NOMO-1 (cell line): ENCODE measurements around the gene NUDCD3.

Source experiments
- DNase-seq, 2 experiments: peaks; one replicate each; lab custom pipeline; 2025; ENCODE audit not compliant: unreplicated experiment in 2 of 2; lab: John Stamatoyannopoulos, UW

The NUDCD3 gene

GRCh38 chr7:44490351-44491200 lies at the start of gene NUDCD3:
TSS of gene NUDCD3 (minus strand) at chr7:44490658. CDS start at chr7:44490600, 58 bp downstream.
- peak; percentile 80 to 81 for DNase-seq

DNA sequence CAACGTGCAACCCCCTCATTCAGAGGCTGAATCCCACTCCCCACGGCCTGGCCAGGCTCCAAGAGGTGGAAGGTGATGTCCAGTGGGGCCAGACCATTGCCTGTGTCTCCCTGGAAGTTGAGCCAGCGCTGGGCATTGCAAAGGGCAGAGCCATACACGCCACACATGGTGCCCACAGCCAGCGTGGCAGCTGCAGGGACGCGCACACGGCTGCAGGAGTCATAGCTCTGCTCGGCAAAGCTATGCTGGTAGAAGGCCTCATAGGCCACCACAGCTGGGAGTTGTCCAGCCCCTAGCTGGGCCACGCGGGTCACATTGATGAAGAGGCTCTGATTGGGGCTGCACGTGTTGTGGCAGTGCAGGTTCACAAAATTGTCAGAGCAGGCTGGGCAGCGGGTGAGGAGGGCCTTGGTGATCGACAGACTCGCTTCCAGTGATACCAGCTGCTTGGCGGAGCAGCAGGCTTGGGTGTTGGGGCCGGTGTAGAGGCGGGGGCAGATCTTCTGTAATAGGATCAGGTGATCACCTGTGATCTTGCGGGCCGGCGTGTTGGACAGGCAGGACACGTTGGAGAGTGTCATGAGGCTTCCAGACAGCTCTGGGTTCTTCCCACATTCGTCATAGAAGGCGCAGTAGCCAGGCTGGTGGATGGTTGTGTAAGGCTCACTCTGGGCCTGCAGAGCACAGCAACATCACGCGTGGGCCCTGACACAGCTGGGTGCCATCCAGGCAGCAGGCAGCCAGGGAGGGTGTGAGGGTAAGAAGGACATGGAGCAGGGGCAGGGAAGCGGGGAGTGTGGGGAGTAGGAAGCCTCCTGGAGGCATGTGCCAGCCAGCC lies 49.4 kb upstream of the NUDCD3 start:
- DNase-seq: no peak

DNA sequence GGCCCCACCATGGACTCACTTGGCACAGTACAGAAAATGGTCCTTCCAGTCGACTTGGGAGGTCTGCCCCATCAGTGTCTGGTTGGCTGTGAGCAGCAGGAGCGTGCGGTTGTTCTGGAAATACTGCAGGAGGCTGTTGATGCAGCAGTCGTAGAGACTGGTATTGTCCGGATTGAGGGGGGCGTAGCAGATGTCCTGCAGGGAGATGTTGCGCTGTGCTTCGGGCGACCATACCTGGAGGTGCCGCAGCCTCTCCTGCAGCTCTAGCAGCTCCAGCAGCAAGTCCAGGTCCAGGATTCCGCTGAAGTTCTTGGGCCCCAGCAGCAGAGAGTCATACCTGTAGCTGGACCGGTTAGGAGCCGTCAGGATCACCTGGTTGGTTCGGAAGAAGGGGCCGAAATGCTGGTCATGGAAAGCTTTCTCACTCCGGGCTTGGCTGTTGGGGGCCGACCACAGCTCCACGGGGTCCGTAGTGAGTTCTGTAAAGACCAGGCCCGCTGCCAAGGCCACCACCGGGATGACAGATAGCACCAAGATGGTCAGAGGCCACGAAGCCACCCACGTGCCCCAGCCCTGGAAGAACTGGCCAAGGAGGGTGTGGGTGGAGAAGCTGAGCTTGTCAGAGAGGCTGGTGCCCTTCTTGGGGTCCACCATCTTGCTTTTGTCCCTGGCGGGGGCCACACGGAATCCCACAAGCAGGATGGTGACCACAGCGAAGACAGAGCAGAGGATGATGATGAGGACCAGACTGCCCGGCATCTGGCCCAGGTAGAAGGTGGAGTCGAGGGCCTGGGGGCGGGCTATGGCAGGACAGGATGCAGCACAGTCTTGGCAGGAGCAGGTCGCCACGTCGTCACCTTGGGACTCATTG lies 48.6 kb upstream of the NUDCD3 start:
- DNase-seq: no peak

DNA sequence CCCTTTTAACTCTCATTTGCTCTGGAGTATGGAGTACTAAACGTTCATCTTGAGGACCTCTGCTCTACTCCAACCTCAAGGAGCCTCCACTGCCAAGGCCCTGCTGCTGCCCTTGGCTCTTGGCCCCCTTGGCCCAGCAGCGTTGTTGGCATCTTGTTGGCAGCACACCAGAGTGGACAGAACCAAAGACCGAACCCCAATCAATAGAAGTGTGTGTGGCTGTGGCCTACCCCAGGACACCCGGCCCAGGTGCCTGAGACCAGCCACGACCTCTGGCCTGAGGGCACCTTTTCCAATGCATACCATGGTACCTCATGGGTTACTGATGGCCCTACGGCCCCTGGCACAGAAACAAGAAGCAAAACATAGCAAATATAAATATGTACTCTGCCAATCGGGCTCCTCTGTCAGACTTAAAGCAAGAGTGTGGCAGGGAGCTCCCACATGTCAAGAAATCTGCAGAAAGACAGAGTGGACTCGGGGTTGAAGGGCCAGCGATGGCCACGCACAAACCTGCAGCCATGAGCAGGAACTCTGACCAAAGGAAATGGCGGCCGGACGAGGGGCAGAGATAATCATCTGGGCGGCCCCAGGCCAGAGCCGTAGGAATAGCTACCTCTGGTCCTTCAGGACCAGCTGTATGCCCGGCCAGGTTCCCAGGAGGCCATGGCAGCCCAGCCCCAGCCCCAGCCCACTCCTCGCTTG lies 47.8 kb upstream of the NUDCD3 start:
- DNase-seq: no peak

DNA sequence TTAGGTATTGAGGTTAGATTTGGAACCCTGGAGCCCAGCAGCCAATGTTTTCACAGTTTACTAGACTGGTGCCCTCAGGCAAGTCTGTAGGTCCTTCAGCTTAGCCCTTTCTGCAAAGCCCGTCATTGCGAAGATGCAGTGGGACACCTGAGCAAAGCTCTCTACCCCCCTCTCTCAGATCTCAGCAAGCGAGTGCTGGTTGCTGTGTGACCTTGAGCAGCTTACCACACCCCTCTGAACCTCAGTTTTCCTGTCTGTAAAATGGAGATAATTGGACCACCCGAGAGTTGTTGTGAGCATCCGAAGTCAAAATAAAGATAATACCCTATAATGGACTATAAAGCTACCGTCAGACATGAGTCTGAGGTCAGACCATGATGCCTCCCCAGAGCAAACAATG lies 47.0 kb upstream of the NUDCD3 start:
- no peak for DNase-seq

DNA sequence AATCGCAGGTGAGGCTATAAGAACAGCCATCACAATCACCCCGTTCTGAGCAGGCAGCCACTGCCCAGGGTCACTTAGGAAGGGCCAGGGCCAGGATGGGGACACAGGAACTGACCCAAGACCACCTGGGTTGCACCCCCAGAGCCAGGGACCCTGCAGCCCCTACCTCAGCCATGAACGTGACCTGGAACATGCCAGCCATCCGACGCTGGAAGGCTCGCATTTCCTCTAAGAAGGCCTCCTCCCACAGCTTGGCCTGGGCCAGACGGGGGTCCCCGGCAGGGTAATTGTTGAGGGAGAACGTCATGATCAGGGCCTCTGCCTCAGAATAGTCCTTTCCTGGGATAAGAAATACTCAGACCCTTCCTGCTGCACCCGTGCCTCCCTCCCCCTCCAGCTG lies 45.6 kb upstream of the NUDCD3 start:
- no peak for DNase-seq

DNA sequence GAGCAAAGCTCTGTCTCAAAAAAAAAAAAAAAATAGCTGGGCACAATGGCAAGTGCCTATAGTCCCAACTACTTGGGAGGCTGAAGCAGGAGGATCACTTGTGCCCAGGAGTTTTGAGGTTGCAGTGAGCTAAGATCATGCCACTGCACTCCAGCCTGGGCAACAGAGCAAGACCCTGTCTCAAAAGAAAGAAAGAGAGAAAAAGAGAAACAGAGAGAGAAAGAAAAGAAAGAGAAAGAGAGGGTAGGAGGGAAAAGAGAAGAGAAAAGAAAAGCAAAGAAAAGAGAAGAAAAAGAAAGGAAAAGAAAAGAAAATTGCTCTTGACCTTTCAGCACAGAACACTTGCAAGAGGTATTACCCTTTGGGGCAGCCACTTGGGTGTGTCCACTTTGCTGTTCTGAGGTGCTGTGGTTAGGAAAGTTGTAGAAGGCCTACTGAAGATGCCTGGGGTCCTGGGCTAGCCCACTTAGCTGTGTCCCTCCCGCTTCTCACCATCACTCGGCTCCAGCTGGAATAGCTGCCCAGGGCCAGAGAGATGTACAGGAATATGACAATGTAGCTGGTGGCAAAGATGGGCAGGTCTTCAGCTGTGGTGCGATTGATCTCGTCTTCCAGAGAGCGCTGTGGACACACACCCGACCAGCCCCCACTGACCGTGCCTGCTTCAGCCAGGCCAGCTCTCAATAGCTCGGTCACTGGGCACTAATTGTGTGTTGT lies 45.0 kb upstream of the NUDCD3 start:
- no peak for DNase-seq

- DNase-seq: peak in 1 of 2 experiments; percentile 23
These were observed 44.0 kb upstream of the NUDCD3 start for GRCh38 chr7:44534501-44534900.

DNA sequence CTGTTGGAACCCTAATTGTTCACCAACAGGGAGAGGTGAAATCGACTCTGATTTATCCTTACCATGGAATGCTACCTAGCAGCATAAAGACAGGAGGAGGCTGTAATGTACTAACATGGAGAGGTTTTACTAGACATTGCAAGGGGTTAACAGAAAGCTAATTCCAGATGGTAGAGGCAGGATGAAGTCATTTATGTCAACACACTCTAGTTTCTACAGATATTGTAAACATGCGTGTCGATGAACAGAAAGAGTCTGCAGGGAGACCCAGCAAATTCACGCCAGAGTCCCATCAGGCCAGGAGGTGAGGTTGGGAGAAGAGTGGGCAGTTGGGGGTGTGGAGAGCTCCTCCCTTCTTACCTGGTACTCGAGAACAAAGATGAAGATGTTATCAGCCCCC lies 43.6 kb upstream of the NUDCD3 start:
- DNase-seq: no peak

DNA sequence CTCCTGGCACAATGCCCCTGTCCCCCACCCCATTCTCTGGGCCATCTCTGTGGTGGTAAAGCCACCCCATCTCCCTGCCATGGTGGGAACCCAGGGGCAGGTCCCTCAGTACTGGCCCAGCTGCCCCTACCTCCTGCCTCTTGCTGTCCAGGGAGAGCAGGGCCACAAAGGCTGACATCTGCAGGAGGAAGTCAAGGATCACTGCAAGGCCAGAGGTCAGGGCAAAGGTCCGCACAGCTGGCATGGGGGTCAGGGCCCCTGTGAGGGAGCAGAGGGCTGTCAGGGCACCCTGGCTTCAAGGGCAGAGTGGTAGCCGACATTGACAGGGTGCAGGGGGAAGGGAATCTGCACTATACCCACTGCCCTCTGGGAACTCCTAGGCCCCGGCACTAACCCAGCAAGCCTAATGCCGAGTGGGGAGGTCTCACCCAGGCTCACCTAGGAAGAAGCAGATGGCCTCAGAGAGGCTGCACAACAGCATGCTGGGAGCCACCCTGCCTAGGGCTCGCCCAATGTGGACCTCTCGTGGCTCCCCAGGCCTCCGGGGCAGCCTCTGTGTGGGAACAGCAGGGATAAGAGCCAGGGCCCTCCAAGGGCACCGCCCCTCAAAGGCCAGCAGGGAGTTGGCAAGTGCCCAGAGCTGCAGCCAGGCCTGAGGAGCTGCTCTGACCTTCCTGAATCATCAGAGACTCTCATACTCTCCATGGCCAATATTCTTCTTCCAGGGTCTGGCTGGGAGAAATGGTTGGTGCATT lies 43.0 kb upstream of the NUDCD3 start:
- DNase-seq: no peak

- no peak for DNase-seq
These were observed 41.2 kb upstream of the NUDCD3 start for GRCh38 chr7:44531421-44532380.

- DNase-seq: no peak
These were observed 40.5 kb upstream of the NUDCD3 start for GRCh38 chr7:44530990-44531389.

DNA sequence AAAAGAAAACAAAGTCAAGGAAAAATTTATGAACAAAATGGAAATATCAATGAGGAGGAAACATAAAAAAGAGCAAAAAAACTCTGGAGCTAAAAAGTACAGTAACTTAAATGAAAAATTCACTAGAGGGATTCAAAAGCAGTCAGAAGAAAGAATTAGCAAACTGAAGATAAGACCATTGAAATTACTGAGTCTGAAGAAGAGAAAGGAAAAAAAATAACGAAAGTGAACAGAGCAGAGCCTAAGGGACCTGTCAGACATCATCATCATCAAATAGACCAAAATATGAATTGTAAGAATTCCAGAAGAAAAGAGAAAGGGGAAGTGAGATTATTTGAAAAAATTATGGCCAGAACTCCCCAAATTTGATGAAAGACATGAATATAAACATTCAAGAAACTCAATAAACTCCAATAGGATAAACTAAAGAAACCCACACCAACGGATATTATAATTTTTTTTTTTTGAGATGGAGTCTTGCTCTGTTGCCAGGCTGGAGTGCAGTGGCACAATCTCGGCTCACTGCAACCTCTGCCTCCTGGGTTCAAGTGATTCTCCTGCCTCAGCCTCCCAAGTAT lies 34.4 kb upstream of the NUDCD3 start:
- no peak for DNase-seq

DNA sequence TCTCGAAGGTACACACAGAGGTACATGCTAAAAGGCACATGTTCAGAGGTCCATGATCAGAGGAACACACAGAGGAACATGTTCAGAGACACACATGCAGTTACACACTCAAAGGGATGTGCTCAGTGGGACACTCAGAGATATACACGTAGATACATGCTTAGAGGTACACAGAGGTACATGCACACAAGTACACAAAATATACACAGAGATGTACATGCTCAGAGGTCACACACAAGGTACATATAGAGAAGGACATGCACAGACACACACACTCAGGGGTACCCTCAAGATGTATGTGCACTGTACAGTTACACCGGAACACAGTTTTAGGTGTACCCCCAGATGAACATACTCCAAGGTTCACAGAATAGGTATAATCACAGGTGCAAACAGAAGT lies 31.9 kb upstream of the NUDCD3 start:
- no peak for DNase-seq

DNA sequence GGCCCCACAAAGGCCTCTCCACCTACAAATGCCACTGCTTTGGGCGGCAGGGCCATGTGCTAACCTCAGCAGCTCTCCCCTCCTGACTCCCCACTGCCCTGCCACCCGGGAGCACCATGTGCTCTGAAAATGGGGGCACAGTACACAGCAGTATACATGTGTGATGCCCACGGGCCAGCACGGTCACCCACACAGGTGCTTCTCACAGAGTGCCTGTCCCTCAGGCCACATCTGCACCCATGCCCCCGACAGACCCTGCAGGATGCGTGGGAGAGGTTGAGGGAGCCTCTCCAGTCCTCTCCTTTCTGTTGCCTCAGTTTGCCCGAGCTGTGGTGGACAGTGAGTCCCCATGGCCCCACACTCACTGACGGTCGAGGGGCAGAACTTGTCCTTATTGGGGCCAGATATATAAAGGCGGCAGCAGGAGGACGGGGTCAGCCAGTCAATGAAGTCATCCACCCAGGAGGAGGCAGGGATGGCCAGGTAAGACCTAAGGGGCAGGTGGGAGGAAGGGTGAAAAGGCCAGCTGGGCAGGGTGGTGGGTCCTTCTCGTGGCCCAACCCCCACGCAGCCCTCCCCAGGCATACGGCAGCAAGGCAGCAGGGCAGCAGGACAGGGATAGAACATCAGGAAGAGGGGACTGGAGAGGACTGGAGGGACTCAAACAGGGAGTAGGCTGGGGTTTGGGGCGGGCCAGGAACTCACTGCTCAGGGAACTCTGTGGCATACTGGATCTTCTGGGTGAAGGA lies 31.1 kb upstream of the NUDCD3 start:
- DNase-seq: no peak

DNA sequence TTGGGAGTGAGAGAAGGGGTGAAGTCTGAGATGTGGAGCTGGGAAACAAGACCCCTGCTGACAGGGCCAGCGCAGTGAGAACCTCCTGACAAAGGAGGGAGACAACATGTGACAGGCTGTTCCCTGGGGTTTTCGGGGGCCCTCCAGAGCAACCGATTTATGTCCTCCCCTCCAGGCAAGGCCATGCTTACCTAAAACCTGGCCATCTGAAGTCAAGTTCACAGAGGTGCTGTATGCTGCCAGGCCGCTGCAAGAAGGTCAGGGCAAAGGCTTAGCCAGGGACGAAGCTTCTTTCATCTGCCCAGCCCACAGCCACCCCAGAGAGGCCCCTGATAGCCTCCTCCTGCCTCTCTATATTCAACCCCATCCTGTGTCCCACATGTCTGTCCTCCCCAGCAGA lies 30.1 kb upstream of the NUDCD3 start:
- no peak for DNase-seq

GRCh38 chr7:44519546-44519945 lies 29.1 kb upstream of the NUDCD3 start:
- DNase-seq: no peak
